Hepatocyte (in vitro differentiated cells): Measurements from ENCODE around the gene UTP25. TPM values are rescaled to one million over a fixed set of nuclear protein-coding genes. Genes with fewer than 3 reads are reported as not detected.

Source experiments
- DNase-seq: peaks from one replicate; pipeline ENCODE4 v3.0.0-alpha.2; 2016; ENCODE audit warnings: low spot score
- H2AFZ ChIP-seq: fragments of 200-600 bp; sonication (generic); 2 replicates; pipeline ENCODE4 v1.6.0; 2016; ENCODE audit warnings: antibody characterized with exemption, mild to moderate bottlenecking
- H3K27ac ChIP-seq: fragments of 200-600 bp; sonication (generic); 2 replicates; pipeline ENCODE4 v1.5.1; 2016; ENCODE audit warnings: mild to moderate bottlenecking
- H3K27me3 ChIP-seq: fragments of 200-600 bp; sonication (generic); 2 replicates; pipeline ENCODE4 v1.6.1; 2016
- H3K36me3 ChIP-seq: fragments of 200-600 bp; sonication (generic); replicated peaks from 2 replicates; pipeline ENCODE4 v1.5.1; 2016; ENCODE audit warnings: low read depth; ENCODE audit not compliant: insufficient read depth
- H3K4me1 ChIP-seq: fragments of 200-600 bp; sonication (generic); 2 replicates; pipeline ENCODE4 v1.5.1; 2016; ENCODE audit warnings: mild to moderate bottlenecking, moderate library complexity; ENCODE audit not compliant: insufficient read depth
- H3K4me2 ChIP-seq: fragments of 200-600 bp; sonication (generic); 2 replicates; pipeline ENCODE4 v1.6.0; 2016
- H3K4me3 ChIP-seq: fragments of 200-600 bp; sonication (generic); 2 replicates; pipeline ENCODE4 v1.5.1; 2016; ENCODE audit warnings: mild to moderate bottlenecking
- H3K79me2 ChIP-seq: fragments of 200-600 bp; sonication (generic); 2 replicates; pipeline ENCODE4 v1.6.0; 2017; ENCODE audit warnings: mild to moderate bottlenecking
- H3K9me2 ChIP-seq: fragments of 200-600 bp; sonication (generic); replicated peaks from 2 replicates; pipeline ENCODE4 v1.6.0; 2017; ENCODE audit warnings: mild to moderate bottlenecking; ENCODE audit not compliant: insufficient read depth
- H3K9me3 ChIP-seq: fragments of 200-600 bp; sonication (generic); 2 replicates; pipeline ENCODE4 v1.5.1; 2016; ENCODE audit warnings: low read depth, mild to moderate bottlenecking
- H4K20me1 ChIP-seq: fragments of 200-600 bp; sonication (generic); 2 replicates; pipeline ENCODE4 v1.6.0; 2016; ENCODE audit warnings: mild to moderate bottlenecking; ENCODE audit not compliant: insufficient read depth, poor library complexity, severe bottlenecking
- EZH2 ChIP-seq: fragments of 200-600 bp; sonication (generic); IDR thresholded peaks from 2 replicates; pipeline ENCODE4 v1.6.1; 2016; ENCODE audit warnings: antibody characterized with exemption, mild to moderate bottlenecking, borderline replicate concordance
- EZH2phosphoT487 ChIP-seq: fragments of 200-600 bp; sonication (generic); IDR thresholded peaks from one replicate; pipeline ENCODE4 v1.6.1; 2018; ENCODE audit warnings: antibody characterized with exemption, mild to moderate bottlenecking, low read depth, moderate library complexity; ENCODE audit not compliant: unreplicated experiment, severe bottlenecking
- WGBS: methylation state at CpG from one replicate; pipeline ENCODE4 v1.1.6; 2016; ENCODE audit warnings: low lambda C conversion rate; ENCODE audit errors: missing lambda C conversion rate; 5-methylcytosine and 5-hydroxymethylcytosine counted together
- polyA plus RNA-seq: library from polyadenylated mRNA; unstranded; fragments of >200 nt; fragmentation: Nextera tagmentation; extraction: Ambion mirVana; gene quantifications from 2 replicates; pipeline ENCODE4 v1.2.1, GENCODE V29; 2016
- total RNA-seq: library from RNA; depleted of rRNA; stranded (reverse); fragments of >200 nt; gene quantifications from 2 replicates; pipeline ENCODE4 v1.2.3, GENCODE V29; 2014
- TF ChIP-seq, protein P1 (sequence below): fragments of 200-600 bp; sonication (generic); IDR thresholded peaks from 2 replicates; pipeline ENCODE4 v1.5.1; 2016; ENCODE audit warnings: antibody characterized with exemption, mild to moderate bottlenecking; ENCODE audit not compliant: poor library complexity

Gene UTP25
- total and polyA plus RNA-seq, 2 experiments from 2014 or later = 3.2 to 8.0 TPM

DNA sequence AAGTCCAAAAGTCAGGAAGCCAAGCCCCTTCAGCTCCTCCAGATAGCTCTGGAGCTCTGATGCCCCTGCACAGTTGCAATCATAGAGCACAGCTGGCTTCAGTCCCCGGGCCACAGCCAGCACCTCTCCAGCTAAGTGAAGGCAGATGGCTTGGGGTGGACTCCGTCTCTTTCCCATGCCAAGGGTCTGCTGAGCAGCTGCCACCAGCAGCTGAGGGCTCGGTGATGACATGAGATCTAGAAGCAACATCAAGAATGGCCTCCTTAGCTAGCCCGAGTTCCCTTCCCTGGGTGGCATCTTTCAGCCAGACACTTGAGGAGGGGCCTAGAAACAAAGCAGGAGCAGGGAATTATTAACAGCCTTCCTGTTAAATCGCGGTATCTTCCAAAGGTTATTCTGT lies 44.4 kb upstream of the UTP25 start:
- H3K27ac ChIP-seq = peak overlapping the region; percentile 83
- no peaks in the 10 kb centered on the region for H3K9me3 ChIP-seq
- peaks cover 11% of the 10 kb centered on the region for H3K4me1 ChIP-seq
- peak overlapping the region; percentile 80 for H3K4me2 ChIP-seq
- H3K9me2 ChIP-seq = no peaks in the 10 kb centered on the region
- DNase-seq = peak; percentile 25
- no peak overlapping the region for H2AFZ ChIP-seq
- H3K27me3 ChIP-seq = no peaks in the 10 kb centered on the region
- H3K79me2 ChIP-seq = peaks cover 5% of the 10 kb centered on the region
- WGBS = 68% methylated on average over 6 of the region's 6 CpGs
- no peaks in the 10 kb centered on the region for H3K36me3 ChIP-seq
- peak overlapping the region; percentile 51 for H3K4me3 ChIP-seq
- TF ChIP-seq EZH2phosphoT487 (no peak), EZH2 (no peak)
- TF ChIP-seq, protein P1, sequence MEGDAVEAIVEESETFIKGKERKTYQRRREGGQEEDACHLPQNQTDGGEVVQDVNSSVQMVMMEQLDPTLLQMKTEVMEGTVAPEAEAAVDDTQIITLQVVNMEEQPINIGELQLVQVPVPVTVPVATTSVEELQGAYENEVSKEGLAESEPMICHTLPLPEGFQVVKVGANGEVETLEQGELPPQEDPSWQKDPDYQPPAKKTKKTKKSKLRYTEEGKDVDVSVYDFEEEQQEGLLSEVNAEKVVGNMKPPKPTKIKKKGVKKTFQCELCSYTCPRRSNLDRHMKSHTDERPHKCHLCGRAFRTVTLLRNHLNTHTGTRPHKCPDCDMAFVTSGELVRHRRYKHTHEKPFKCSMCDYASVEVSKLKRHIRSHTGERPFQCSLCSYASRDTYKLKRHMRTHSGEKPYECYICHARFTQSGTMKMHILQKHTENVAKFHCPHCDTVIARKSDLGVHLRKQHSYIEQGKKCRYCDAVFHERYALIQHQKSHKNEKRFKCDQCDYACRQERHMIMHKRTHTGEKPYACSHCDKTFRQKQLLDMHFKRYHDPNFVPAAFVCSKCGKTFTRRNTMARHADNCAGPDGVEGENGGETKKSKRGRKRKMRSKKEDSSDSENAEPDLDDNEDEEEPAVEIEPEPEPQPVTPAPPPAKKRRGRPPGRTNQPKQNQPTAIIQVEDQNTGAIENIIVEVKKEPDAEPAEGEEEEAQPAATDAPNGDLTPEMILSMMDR = no peak
- H4K20me1 ChIP-seq = no peaks in the 10 kb centered on the region

DNA sequence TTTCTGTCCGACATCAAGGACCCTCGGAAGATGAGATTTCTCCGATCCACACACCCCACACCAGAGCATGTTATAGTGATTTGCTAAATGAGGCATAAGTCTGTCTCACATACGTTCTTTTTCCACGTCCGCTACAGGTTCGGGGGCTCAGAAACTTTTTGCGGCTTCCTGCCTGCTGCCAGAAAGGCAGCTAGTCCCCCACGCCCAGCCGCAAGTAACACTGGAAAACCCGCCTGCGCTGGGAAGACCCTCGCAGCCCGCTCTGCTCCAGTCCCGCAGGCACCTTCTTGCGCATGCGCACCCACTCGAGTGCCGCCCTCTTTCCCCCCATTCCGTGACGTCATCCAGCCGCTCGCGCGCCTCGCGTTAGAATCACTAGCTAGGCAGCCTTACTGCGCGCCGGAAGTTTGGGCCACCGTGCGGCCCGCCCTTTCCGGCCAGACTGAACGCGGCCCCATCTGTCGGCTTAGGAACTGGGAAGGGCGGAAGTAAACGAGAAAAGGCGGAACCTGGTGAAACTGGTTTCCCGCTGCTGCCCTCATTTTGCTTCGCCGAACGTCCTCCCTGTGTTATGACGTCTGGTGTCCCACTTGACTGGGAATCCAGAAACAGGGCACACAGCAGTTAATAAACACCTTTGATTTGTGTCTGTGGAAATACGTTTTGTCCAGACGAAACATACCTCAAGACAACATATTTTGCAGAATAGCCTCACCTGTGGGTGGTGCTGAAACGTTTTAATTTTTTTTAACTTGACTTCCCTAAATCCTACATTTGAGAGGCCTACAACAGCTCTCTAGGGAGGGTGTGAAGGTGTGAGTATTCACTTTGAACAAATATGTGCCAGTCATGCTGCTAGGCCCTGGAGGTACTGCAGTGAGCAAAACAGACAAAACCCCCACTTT lies 43.3 kb upstream of the UTP25 start, which contains the start of gene C1orf74:
Gene C1orf74 (minus strand): TSS at position 295 of the 905 bp plus-strand sequence. CDS start 925 bp downstream, outside the sequence.
- H2AFZ ChIP-seq = peak within 1 kb of the TSS; percentile 64
- H3K27ac ChIP-seq = peak within 1 kb of the TSS; percentile 92
- H3K9me3 ChIP-seq = no peaks in the 10 kb centered on the region
- peak within 1 kb of the TSS; percentile 80 for H3K4me2 ChIP-seq
- H4K20me1 ChIP-seq = no peaks in the 10 kb centered on the region
- H3K79me2 ChIP-seq = peaks cover 5% of the 10 kb centered on the region
- H3K36me3 ChIP-seq = no peaks in the 10 kb centered on the region
- TF ChIP-seq, protein P1 = no peak
- TF ChIP-seq EZH2phosphoT487 (no peak), EZH2 (no peak)
- peak within 1 kb of the TSS; percentile 51 for H3K4me3 ChIP-seq
- peaks cover 11% of the 10 kb centered on the region for H3K4me1 ChIP-seq
- H3K27me3 ChIP-seq = no peaks in the 10 kb centered on the region
- H3K9me2 ChIP-seq = no peaks in the 10 kb centered on the region
- peak; percentile 100 for DNase-seq
- WGBS = 4% methylated on average over 48 of the region's 48 CpGs

DNA sequence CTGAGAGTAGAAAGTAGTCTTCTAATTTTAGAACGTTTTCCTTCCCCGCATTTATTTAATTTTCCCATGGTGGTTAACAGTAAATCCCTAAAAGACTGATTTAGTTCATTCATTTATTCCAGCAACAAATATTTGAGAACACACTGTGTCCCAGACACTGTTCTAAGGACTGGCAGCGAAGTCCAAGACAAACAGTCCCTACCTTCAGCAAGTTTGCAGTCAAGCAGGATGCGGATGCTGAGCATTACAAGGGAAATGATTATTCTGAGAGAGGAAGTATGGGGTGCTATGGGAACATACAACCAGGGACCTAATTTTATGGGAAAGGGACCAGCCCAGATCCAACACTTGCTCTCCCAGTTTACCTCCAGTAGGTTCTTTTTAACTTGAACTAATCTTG lies 42.2 kb upstream of the UTP25 start:
- no peak for DNase-seq
- no peaks in the 10 kb centered on the region for H3K36me3 ChIP-seq
- WGBS = 98% methylated on average over 4 of the region's 4 CpGs
- H3K27me3 ChIP-seq = no peaks in the 10 kb centered on the region
- H3K9me2 ChIP-seq = no peaks in the 10 kb centered on the region
- H3K4me3 ChIP-seq = no peak overlapping the region
- TF ChIP-seq, protein P1 = no peak
- no peak for TF ChIP-seq EZH2phosphoT487
- no peak for TF ChIP-seq EZH2
- H3K79me2 ChIP-seq = peaks cover 5% of the 10 kb centered on the region
- peak overlapping the region; percentile 92 for H3K27ac ChIP-seq
- no peak overlapping the region for H2AFZ ChIP-seq
- H3K4me2 ChIP-seq = no peak overlapping the region
- H3K4me1 ChIP-seq = peaks cover 11% of the 10 kb centered on the region
- no peaks in the 10 kb centered on the region for H4K20me1 ChIP-seq
- no peaks in the 10 kb centered on the region for H3K9me3 ChIP-seq
